Measurements from ENCODE around the gene SERINC2.

Gene SERINC2

GRCh38 chr1:31414980-31415370, 2.0 kb downstream of the SERINC2 start:
- H3K9me3 ChIP-seq = no peaks in the 10 kb centered on the region
- no peak for DNase-seq
- no peaks in the 10 kb centered on the region for H3K4me1 ChIP-seq
- peaks cover 6% of the 10 kb centered on the region for H3K27me3 ChIP-seq
- H3K4me3 ChIP-seq (ENCODE audit: low read depth, low read length) = no peak overlapping the region
- no peak for TF ChIP-seq CTCF (IDR thresholded peaks at IDR 0.05; ENCODE audit: low read depth, low read length)
- H3K36me3 ChIP-seq = no peaks in the 10 kb centered on the region

DNA sequence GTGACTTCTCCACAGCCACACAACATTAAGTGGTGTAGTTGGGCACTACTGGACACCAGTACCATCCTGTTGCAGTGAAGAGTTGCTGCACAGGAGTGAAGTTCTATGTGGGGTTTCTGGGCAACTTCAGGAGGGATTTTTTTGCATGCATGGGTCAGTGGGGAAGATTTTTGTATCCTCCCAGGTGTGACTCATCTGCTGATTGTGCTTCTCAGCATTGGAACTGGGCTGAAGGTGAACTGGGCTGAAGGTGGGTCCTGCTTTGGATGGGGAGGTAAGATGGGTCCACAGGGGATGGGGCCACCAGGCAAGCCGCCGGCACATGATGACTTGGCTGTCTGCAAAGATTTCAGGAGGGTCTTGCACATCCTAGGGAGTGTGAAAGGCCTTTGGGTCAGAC, 2.6 kb downstream of the SERINC2 start:
- Histone ChIP-seq H3K9me3 (no peaks in the 10 kb centered on the region), H3K4me3 (ENCODE audit: low read depth, low read length) (no peak overlapping the region), H3K4me1 (no peaks in the 10 kb centered on the region), H3K36me3 (no peaks in the 10 kb centered on the region), H3K27me3 (peaks cover 6% of the 10 kb centered on the region)
- DNase-seq = no peak
- TF ChIP-seq CTCF (IDR thresholded peaks at IDR 0.05; ENCODE audit: low read depth, low read length) = no peak

GRCh38 chr1:31416101-31416736, 3.2 kb downstream of the SERINC2 start:
- peaks cover 6% of the 10 kb centered on the region for H3K27me3 ChIP-seq
- H3K4me1 ChIP-seq = no peaks in the 10 kb centered on the region
- no peaks in the 10 kb centered on the region for H3K9me3 ChIP-seq
- no peak overlapping the region for H3K4me3 ChIP-seq (ENCODE audit: low read depth, low read length)
- no peak for DNase-seq
- no peak for TF ChIP-seq CTCF (IDR thresholded peaks at IDR 0.05; ENCODE audit: low read depth, low read length)
- H3K36me3 ChIP-seq = no peaks in the 10 kb centered on the region

GRCh38 chr1:31417148-31417547, 4.1 kb downstream of the SERINC2 start:
- TF ChIP-seq CTCF (IDR thresholded peaks at IDR 0.05; ENCODE audit: low read depth, low read length) = no peak
- no peaks in the 10 kb centered on the region for H3K4me1 ChIP-seq
- H3K4me3 ChIP-seq (ENCODE audit: low read depth, low read length) = no peak overlapping the region
- no peak for DNase-seq
- H3K36me3 ChIP-seq = no peaks in the 10 kb centered on the region
- H3K9me3 ChIP-seq = no peaks in the 10 kb centered on the region
- peaks cover 6% of the 10 kb centered on the region for H3K27me3 ChIP-seq

- Histone ChIP-seq H3K4me1 (no peaks in the 10 kb centered on the region), H3K36me3 (no peaks in the 10 kb centered on the region), H3K9me3 (no peaks in the 10 kb centered on the region), H3K27me3 (no peaks in the 10 kb centered on the region), H3K4me3 (ENCODE audit: low read depth, low read length) (no peak overlapping the region)
- TF ChIP-seq CTCF (IDR thresholded peaks at IDR 0.05; ENCODE audit: low read depth, low read length) = no peak
- no peak for DNase-seq
Measured at GRCh38 chr1:31418626-31419323, 5.8 kb downstream of the SERINC2 start.

DNA sequence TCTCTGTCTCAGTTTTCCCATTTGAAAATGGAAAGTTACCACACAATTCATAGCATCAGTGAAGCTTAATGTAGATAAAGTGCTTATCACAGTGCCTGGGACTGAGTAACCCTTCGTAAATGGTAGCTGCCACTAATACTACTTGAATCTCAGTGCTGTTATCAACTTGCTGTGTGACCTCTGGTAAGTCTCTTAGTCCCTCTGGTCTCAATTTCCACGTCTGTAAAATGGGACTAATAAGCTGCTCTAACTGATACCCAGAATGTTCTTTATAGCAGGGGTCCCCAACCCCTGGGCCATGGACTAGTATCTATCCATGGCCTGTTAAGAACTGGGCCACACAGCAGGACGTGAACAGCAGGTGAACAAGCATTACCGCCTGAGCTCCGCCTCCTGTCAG, 7.7 kb downstream of the SERINC2 start:
- H3K4me1 ChIP-seq = no peaks in the 10 kb centered on the region

More for the DNA sequence above, 7.7 kb downstream of the SERINC2 start:
- TF ChIP-seq CTCF (IDR thresholded peaks at IDR 0.05; ENCODE audit: low read depth, low read length) = no peak
- Histone ChIP-seq H3K4me3 (ENCODE audit: low read depth, low read length) (no peak overlapping the region), H3K36me3 (no peaks in the 10 kb centered on the region), H3K9me3 (no peaks in the 10 kb centered on the region), H3K27me3 (no peaks in the 10 kb centered on the region)
- DNase-seq = no peak
